Stimulated activated CD4-positive, alpha-beta T cell treated with anti-CD3 and anti-CD28 coated beads, Interleukin-1b, Interleukin-23, amount 100 ng/mL, for 48 hours (primary cell): Measurements from ENCODE around the gene IL17C.

ENCODE experiments used
- DNase-seq: peaks from one replicate; pipeline ENCODE4 v3.0.0-alpha.2; 2020

Gene IL17C

GRCh38 chr16:88646345-88647034, 8.1 kb downstream of the IL17C start:
- no peak for DNase-seq

GRCh38 chr16:88647178-88648070, 9.1 kb downstream of the IL17C start:
- DNase-seq, result no peak

DNA sequence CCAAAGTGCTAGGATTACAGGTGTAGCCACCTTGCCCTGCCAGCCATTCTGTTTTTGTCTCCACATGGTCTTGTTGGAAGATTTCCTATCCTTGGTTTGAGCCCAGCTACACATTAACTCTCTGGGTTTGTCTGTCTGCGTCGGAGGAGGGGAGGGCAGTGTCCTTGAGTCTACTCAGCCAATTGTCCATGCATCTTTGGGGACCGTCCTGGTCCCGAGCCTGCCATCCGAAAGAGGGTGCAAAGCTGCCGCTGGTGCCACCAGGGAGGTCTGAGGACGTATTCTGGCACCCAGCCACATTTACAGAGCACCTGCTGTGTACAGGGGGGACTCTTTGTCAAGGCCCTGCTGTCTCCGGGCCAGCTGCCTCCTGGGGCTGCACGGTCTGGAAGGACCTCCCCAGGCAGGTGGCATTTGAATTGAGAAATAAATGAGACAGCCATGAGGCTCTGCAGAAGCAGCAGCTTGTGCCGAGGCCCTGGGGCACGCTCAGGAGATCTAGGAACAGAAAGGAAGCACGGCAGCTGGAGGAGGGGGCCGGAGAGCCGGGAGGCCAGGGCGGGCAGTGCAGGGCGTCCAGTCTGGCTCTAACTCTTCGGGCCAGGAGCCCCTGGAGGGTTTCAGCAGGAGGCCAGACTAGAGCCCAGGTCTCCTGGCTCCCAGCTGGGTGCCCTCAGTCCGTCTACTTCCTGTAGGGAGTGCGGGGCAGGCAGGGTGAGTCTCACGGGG, 11.0 kb downstream of the IL17C start:
- no peak for DNase-seq

DNA sequence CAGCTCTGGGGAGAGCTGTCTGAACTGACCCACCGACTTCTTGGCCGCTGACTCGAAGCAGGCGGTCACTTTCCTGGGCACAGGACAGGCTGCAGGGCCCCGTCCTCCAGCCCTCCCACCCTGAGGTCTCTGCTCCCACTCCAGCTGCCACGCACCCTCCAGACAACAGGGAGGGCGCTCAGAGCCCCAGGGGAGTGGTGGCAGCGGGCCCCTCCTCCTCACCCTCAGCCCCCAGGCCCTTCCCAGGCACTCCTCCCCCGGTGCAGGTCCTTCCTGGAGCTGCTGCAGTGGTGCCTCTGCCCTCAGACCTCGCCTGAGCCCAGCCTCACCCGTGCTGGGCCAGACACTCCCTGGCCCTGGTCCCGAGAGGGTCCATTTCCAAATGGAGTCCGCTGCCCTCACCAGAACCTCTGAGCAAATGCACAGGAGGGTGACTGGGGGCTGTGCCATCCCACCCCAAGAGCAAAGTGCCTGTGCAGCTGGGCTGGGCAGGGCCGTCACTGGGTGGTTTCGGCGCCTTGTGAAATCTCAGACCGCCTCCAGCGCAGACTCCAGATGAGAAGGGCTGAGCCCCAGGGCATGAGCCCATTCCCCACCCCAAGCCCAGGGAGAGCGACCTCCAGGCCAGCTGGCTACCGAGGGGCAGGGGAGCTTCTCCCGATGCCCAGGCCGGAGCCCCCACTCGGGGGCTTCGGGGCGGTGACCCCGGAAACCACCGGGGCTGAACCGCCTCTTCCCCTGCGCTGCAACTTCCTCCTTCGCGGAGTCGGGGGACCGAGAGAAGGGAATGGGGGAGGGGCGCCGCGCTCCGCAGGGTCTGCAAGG, 11.8 kb downstream of the IL17C start:
- peak; percentile 26 for DNase-seq

GRCh38 chr16:88650749-88651275, 12.4 kb downstream of the IL17C start, which contains the start of gene CYBA:
Gene CYBA, minus strand, starts transcription at chr16:88651053. Its CDS starts 40 bp downstream, at chr16:88651013.
- DNase-seq, result peak; percentile 87

DNA sequence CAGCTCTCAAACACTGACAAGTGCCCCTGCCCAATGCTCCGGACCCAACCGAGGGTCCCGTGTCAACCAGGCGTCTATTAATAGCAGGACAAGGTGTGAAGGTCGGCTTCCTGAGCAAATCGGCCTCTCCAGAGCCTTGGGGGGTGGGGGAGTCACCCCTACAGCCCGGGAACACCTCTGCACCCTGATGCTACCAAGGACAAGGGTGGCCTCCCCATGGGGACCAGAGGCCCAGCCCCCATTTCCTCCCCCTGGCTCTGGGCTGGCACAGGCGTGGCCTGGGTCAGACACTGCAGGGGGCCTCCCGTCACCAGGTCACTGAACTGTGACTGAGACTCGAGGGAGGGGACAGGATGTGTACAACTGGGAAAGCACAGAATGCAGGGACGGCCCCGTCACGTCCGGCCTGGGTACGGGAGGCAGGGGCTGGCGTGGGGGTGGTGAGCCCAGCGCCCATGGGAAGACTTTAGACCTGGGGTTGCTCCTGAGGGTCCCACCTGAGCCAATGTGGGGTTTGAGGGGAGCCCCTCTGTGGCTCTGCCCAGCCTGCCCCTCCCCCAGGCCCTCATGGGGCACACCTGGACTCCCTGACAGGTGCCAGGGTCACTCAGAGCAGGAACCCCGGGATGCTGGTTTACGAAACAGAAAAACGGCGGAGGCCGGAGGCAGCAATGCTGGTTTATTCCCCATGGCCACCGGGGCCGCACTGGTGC, 13.1 kb downstream of the IL17C start:
- DNase-seq, result peak; percentile 89

GRCh38 chr16:88651989-88652761, 13.8 kb downstream of the IL17C start:
- DNase-seq, result no peak

- DNase-seq, result no peak
Measured at GRCh38 chr16:88652762-88653063, 14.3 kb downstream of the IL17C start.

DNA sequence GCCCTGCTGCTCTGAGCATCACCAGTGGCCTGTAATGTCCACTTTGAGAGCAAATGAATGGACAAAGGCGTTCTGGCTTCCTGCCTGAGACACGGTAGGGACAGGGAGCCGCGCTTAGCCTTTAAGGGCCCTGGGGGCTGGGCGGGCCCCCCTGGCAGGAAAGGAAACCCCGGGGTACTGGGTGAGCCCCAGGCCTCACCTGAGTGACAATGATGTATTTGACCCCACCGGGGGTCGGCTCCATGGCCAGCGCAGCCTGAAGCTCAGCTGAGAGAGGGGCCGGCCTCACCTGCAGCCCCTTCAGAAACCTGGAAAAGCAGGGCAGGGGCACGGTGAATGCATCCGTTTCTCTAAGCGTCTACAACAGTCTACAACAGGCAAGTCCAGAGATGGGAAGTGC, 14.7 kb downstream of the IL17C start:
- no peak for DNase-seq

DNA sequence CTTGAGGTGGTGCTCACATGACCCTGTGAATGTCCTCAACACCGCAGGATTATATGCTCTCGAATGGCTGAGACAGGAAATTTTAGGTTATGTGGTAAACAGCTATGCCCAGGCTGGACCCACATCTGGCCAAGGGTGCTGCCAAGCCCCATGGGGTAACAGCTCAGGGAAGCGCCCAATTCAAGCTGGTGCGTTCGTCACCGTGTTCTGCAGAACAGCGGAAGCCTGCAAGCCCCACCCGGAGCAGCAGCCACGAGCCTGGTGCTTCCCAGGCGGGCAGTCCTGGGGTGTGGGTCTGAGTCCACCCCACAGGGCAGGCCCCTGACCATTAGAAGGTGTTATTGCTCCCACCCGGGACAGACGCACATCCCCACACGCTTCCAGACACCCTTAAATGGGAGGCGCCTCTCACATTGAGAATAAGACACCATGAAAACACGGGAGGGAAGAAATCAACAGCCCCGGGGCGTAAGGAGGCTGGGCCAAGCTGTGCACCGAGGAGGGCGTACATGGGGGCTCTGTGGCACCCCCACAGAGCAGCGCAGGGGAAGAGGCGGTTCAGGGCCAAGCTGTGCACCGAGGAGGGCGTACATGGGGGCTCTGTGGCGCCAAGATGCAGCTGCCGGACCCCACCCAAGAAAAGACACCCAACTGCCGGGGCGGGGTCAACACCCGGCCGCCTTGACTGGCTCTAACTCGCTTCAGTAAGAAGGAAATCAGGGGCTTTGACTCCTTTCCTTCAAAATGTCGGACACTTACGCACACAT, 15.4 kb downstream of the IL17C start:
- DNase-seq, result no peak

DNA sequence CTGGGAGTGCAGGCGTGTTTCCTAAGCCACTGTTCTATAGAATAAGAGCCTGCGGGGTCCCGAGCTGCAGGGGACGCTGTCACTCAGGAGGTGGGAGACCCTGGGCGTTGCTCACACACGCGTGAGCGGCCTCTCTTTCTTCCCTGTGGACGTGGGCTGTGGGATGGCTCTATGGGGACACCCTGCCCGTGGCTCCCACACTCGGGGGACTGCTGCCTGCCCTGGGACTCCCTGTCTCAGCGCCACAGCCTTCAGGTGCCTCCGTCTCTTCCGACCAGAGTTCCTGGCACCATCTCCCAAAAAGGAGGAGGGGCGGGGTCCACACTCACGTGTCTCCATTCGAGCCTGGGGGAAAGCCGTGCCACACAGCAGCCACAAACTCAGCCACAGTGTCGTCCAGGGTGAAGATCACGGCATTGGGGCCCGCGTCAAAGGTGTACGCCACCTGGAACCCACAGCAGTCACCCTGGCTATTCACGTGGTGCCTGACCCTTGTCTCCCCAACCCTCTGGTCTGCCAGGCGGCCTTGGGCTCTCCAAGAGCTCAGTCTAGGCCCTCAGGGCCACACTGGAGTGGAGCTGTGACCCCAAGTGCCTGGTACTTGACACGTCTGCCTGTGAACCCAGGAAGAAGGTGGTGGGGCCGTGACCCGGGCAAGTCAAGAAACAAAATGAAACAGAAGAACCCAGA, 16.1 kb downstream of the IL17C start:
- no peak for DNase-seq

GRCh38 chr16:88655053-88655732, 16.8 kb downstream of the IL17C start:
- no peak for DNase-seq

DNA sequence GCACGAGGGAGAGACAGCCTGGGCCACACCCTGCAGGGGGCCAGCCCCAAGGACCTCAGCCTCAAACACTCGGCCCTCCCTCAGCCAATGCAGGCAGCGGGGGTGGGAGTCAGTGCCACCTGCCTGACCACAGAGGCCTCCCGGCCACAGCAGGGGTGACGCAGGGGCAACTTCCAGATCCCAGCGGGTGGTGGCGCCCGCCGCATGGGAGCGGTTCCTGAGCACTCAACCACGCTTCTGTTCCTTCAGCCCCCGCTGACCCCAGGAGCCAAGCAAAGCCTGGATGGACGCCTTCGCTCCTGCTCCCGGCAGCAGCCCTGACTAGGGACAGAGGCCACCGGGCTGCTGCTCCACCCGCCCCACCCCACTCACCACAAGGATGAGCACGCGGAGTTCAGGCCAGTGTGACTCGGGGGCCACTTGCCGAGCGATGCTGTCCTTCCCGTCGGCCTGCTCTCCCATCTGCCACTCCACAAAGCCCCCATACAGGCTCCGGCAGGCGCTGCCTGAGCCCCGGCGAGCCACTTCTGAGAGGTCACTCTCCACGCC, 17.4 kb downstream of the IL17C start:
- DNase-seq, result no peak

- DNase-seq, result no peak
Measured at GRCh38 chr16:88656291-88656980, 18.1 kb downstream of the IL17C start.

- DNase-seq, result no peak
Measured at GRCh38 chr16:88657371-88657770, 19.0 kb downstream of the IL17C start.

DNA sequence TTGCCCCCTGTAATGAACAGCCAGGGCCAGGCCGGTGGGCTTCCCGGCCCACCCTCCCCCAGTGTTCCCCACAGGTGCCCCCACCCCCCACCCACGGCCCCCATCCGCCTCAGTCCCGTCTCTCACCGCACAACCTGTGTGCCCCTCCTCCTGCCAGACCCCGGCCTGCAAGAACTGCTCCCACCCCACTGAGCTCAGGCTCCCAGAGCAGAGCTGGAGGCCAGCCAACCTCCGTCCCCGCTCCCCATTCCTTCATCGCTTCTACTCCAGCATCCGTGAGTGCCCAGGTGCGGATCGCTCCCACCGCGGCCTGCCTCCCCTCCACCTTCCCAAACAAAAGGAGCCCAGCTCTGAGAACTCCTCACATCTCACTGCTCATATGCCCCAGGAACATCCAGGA, 20.3 kb downstream of the IL17C start:
- DNase-seq, result no peak

- DNase-seq, result no peak
Measured at GRCh38 chr16:88659160-88659559, 20.8 kb downstream of the IL17C start.

DNA sequence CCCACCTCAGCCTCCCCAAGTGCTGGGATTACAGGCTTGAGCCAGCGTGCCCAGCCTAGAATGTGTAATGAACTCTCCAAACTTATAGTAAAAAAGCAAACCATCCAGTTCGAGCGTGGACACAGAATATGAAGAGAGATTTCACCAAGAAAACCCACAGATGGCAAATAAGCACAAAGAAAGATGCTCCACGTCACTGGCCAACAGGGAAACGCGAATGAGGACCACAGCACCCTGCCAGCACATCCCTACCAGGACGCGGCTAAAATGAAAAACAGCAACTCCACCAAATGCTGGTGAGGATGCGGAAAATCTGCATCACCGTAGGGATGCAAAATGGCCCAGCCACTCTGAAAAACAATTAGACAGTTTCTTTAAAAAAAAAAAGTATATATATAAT, 23.1 kb downstream of the IL17C start:
- DNase-seq, result no peak
